Activated T-cell treated with anti-CD3 and anti-CD28 coated beads, Interleukin-2, amount 50 U/mL, for 1 hour (primary cell): ENCODE data around the gene TMEM134.
A peak's percentile ranks its signal among the peaks of the same experiment; 100 is the strongest.
"Not testable (repeated sequence)": the region's sequence is repeated elsewhere in the genome, so short reads cannot be mapped to it uniquely, and the experiment has no call there.

Experiments
- DNase-seq: peaks from one replicate; pipeline ENCODE4 v3.0.0-alpha.2; 2020

Gene TMEM134

DNA sequence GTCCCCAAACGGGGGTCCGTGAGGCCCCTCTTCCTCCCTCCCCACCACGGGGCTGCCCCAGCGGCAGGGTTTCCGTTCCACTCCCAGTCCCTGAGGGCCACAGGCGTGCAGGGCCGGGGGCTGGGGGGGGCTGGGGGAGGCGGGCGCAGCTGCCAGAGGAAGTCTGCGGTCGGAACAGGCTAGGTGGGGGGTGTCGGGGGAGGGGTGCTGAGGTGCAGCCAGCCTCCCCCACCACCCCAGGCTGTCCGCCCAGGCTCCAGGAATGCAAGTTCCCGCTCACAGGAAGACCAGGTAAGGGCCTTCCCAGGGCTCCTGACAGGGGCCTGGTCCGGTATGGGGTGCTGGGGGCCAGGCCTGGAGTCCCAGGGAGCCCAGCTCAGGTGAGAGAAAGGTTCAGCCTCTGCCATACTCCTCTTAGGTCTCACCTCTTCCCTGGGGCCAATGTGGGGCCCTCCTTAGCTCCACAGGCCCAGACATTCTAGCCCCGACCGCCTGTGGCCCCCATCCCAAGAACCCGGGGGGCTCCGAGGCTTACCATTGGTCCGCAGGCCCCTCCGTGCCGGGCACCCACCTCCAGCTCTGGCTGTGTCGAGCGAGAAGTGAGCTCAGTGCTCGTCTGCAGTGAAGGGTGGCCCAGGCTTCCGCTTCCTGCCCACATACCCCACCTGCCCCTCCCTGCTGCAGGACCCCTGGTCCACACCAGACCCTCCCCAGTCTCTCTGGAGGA is 31.8 kb downstream of the TMEM134 start, which contains the start of gene PTPRCAP:
PTPRCAP (minus strand) TSS at position 601 of the 727 bp plus-strand sequence; CDS start at position 538, 63 bp downstream.
- DNase-seq, result peak; percentile 79

DNA sequence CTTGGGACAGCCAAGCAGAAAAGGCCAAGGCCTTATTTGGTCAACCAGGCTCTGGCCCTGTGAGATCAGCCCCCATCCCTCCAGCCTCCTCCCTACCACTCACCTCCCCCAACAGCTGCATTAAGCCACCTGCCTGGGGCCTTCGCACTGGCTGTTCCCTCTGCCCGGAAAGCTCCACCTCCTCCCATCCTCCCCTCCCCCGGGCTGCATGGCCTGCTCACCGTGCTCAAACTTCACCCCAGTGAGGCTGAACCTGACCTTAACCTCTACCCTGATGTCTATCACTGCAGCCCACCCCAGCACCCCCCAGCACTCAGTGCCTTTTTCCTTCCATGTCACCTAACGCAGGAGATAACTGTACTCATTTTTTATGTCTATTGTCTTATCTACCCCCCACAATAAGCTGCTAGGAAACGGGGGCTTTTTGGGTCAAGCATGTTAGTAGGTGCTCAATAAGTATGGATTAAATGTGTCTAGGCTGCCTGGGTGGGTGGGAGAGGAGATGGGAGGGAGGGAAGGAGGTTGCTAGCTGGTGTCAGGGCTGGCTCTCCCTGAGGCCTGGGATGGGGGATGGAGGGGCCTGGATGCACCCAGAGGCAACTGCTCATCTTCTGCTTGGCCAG is 32.5 kb downstream of the TMEM134 start:
- DNase-seq, result peak; percentile 64

DNA sequence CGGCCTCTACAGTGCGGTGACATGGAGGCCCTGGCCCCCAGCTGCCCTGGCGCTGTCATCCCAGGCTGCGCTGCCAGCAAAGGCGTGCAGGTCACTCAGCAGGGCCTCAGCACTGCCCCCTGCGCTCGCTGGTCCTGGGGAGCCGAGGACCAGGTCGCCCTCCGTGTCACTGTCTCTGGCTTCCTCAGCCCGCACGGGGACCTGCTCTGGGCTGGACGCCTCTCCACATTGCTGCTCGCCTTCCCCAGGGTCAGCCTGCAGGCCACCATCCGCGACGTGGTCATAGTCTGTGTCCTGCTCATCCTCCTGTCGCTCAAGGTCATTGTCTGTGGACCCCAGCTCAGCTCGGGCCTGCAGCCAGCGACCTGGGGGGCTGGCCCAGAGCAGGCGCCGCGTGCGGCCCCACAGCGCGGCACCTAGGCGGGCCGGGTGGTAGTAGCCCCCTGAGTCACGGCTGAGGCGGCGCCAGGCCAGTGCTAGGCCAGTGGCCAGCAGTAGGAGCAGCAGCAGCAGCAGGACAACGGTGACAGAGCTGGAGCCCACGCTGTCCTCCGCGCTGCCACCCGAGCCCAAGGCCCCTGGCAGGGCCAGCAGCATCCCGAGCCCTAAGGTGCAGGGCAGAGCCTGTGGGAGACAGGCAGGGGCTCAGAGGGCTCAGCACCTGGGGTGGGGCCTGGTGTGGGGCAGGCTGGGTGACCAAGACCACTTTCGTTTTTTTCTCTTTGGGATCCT is 33.2 kb downstream of the TMEM134 start:
- no peak for DNase-seq

DNA sequence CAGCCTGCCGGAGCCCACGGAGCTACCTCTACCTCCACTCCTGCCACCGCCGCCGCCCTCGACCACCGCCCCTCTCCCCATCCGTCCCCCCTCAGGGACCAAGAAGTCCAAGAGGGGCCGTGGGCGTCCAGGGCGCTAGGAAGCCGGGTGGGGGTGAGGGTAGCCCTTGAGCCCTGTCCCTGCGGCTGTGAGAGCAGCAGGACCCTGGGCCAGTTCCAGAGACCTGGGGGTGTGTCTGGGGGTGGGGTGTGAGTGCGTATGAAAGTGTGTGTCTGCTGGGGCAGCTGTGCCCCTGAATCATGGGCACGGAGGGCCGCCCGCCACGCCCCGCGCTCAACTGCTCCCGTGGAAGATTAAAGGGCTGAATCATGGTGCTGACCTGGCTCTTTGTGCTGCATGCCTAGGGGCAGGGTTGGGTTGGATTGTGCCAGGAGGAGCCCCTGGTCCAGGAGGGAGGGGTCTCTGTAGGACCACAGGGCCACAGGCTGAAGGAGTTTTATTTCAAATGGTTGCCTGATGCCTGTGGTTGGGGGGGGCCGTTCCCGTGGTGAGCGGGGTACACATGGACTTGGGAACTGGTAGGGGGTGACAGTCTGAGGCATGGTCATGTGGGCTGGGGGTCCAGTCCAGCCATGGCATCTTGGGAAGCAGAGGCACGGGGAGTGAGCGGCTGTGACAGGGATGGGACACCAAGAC is 33.9 kb downstream of the TMEM134 start:
- DNase-seq, result peak; percentile 47

DNA sequence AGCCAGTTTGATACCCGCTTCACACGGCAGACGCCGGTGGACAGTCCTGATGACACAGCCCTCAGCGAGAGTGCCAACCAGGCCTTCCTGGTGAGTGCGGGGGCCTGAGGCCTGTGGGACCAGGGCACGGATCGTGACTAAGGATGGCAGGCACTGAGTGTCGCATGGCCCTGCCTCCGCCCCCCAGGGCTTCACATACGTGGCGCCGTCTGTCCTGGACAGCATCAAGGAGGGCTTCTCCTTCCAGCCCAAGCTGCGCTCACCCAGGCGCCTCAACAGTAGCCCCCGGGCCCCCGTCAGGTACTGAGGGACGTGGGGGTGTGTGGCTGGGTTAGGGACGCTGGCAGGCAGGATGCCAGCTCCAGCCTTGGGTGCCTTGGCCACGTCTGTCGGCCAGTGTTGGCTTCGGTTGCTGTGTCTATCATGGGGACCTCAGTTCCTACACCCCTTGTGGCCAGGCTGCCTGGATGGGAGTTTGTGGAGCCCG is 34.6 kb downstream of the TMEM134 start:
- peak; percentile 55 for DNase-seq

DNA sequence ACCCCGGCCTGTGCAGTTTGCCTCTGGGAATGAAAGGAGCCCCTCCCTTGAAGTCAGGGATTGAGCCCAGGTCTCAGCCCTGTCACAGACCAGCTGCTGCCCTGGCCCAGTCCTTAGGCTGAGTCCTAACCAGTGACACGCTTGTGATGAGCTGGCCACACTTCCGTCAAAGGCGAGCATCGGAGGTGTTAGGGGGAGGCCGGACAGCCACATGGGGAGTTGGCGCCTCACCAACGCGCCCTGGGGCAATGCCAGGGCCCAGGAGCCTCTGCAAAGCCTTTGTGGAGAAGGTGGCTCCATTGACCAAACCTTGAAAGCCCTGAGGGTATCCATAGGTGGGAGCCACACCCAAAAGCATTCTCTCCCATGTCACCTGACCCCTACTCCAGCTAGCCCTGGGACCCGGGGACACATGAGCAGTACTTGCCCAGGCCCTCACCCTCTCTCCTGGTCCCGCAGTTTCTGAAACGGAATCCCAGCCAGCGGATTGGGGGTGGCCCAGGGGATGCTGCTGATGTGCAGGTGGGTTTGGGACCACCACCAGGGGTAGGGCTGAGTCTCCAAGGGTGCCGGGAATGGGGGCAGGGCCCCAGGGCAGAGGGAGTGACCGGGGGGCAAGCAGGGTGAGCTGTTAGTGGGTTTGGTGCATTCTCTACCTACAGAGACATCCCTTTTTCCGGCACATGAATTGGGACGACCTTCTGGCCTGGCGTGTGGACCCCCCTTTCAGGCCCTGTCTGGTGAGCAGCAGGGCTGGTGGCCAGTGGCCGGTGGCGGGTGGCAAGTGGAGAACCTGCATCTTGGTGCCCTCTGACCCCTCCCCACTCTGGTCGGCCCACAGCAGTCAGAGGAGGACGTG is 35.3 kb downstream of the TMEM134 start:
- DNase-seq, result peak; percentile 36

DNA sequence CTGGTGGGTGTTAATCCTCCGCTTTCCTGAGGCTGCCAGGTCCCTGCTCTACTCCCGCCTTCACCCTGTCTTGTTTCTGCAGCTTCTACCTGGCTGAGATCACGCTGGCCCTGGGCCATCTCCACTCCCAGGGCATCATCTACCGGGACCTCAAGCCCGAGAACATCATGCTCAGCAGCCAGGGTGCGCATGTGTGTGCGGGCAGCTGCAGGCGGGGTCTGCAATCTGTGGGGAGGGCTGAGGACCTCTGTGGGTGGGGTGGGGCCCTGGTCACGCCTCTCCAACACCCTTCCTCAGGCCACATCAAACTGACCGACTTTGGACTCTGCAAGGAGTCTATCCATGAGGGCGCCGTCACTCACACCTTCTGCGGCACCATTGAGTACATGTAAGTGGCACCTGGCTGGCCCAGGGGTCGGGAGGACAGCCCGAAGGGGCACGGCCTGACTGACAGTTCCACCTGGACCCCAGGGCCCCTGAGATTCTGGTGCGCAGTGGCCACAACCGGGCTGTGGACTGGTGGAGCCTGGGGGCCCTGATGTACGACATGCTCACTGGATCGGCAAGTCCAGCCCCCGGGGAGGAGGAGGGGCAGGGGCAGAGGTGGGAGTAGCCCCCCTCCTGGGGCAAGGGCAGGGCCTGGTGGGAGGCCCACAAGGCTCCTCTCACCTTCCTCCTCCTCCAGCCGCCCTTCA is 36.2 kb downstream of the TMEM134 start:
- DNase-seq, result no peak

DNA sequence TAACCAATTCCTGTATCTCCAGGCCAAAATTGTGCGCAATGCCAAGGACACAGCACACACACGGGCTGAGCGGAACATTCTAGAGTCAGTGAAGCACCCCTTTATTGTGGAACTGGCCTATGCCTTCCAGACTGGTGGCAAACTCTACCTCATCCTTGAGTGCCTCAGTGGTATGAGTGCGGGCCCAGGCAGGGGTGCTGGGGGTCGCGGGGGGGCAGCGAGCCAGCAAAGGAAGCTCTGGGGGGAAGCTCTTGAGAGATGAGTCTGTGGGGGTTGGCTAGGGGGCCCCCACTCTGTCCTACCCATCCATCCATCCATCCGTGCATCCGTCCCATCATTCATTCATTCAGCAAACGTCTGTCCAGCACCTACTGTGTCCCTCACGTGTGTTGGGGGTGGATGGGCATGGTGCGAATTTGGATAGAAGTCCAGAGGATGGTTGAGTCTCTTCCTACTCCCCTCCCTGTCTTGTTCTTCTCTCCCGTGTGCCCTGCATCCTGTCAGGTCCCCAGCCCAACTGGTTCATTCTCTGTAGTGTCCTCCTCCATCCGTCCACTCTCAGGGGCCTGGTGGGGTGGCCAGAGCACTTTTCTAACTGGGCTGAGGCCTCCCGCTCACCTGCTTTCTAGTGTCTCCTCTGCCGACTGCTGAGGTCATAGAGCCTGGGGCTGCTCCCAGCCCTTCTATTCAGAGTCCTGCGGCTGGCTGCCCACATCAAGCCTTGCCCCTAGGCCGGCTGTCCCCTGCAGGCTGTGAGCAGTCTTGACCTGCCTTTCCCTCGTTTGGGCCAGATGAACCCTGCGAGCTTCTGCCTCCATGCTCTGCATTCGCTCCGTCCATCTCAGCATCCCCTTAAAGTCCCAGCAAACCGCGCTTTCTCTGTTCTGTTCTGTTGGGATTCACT is 37.5 kb downstream of the TMEM134 start:
- no peak for DNase-seq

DNA sequence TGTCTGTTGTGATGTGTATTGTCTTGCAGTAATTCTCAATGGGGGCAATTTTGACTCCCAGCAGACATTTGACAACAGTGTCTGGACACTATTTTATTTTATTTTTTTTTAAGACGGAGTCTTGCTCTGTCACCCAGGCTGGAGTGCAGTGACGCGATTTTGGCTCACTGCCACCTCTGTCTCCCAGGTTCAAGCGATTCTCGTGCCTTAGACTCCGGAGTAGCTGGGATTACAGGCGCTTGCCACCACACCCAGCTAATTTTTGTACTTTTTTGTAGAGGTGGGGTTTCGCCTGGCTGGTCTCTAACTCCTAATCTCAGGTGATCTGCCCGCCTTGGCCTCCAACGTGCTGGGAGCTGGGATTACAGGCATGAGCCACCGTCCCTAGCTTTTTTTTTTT is 39.3 kb downstream of the TMEM134 start:
- DNase-seq, result no peak

DNA sequence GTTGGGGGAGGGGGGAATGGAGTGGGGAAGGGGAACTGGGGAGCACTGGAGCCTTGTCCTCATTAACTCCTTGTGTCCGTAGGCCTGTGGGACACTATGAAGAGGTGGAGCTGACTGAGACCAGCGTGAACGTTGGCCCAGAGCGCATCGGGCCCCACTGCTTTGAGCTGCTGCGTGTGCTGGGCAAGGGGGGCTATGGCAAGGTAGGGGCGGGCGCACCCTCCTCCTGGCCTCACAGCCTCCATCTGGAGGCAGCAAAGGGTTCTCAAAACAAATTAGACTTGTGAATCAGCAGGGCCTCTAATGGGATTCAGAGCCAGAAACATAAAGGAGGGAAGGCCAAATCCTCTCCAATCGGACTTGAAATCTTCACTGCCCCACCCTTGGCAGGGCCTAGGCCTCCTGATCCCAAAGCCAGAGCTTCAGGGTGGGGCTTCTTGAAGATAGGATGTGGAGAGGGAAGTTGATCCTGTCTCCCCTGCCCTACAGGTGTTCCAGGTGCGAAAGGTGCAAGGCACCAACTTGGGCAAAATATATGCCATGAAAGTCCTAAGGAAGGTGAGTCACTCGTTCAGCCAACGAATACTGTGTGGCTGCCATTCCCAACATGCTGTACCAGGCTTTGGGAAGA is 39.9 kb downstream of the TMEM134 start:
- no peak for DNase-seq

DNA sequence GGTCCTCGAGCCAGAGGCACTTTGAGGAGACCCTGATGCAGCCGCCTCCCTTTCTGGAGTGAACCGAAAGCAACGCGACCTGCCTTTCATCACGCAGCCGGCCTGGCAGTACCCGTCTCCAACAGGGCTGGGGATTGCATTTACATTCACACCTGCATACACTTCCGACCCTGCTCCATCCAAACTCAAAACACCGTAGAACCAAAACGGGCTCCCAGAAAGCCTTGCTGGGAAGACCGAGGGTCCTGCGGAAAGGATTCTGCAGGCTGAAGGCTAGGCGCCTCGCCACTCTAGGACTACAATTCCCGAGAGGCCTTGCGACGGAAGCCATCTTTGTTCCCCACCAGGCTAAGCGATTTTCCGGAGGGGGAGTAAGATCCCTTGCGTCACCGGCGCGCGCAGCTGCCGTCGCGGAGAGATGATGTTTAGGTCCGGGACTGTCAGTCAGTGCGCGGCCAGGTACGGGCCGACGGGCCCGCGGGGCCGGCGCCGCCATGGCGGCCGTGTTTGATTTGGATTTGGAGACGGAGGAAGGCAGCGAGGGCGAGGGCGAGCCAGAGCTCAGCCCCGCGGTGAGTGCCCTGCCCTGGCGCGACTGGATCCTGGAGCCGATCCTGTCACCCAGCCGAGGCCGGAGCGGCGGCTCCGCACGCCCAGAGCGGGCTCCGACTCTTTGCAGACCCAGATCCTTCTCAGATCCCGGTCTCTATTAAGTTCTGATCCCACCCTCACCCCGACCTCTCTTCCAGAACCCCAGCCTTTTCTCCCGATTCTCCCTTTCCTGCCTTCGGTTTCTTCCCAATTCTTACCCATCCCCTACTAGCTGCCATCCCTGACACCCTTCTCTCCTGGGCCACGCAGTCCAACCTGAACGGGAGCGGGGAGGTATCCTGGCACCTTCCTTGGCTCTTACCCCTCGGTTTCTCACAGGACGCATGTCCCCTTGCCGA is 40.7 kb downstream of the TMEM134 start, which contains the start of gene RPS6KB2:
RPS6KB2 (plus strand) TSS at position 443 of the 950 bp plus-strand sequence; CDS start at position 495, 52 bp downstream.
- DNase-seq, result peak; percentile 100

DNA sequence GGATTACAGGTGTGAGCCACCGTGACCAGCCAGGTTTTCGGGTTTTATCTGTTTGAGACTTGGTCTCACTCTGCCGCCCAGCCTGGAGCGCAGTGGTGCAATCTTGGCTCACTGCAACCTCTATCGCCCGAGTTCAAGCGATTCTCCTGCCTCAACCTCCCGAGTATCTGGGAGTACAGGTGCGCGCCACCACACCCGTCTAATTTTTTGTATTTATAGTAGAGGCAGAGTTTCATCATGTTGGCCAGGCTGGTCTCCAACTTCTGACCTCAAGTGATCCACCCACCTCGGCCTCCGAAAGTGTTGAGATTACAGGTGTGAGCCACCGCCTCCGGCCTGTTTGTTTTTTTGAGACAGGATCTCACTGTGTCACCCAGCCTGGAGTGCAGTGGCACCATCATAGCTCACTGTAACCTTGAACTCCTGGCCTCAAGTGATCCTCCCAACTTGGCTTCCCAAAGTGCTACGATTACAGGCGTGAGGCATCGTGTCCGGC is 41.6 kb downstream of the TMEM134 start:
- DNase-seq, result not testable (repeated sequence)

DNA sequence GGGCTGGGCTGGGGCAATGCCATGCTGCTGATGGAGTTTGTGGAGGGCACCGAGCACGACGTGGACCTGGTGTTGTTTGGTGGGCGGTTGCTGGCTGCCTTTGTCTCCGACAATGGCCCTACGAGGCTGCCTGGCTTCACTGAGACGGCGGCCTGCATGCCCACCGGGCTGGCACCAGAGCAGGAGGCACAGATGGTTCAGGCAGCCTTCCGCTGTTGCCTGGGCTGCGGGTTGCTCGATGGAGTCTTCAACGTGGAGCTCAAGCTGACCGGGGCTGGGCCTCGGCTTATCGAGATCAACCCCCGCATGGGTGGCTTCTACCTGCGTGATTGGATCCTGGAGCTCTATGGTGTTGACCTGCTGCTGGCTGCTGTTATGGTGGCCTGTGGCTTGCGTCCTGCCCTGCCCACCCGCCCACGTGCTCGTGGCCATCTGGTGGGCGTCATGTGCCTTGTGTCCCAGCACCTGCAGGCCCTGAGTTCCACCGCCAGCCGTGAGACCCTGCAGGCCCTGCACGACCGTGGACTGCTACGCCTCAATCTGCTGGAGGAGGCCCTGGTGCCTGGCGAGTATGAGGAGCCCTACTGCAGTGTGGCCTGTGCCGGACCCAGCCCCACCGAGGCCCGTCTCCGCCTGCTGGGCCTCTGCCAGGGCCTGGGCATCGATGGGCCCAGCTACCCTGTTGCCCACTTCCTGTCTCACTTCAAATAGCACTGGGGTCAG is 45.0 kb downstream of the TMEM134 start:
- DNase-seq, result no peak

DNA sequence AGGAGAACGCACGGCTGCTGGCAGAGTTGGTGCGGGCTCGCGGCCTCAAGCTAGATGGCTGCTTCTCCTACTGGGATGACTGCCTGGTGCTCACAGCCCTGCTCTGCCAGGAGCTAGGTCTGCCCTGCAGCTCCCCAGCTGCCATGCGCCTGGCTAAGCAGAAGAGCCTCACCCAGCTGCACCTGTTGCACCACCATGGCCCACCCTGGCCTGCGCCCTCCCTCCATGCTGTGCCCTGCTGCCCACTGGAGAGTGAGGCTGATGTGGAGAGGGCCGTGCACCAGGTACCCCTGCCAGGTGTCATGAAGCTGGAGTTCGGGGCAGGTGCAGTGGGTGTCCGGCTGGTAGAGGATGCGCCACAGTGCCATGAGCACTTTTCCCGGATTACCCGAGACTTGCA is 45.6 kb downstream of the TMEM134 start:
- no peak for DNase-seq

DNA sequence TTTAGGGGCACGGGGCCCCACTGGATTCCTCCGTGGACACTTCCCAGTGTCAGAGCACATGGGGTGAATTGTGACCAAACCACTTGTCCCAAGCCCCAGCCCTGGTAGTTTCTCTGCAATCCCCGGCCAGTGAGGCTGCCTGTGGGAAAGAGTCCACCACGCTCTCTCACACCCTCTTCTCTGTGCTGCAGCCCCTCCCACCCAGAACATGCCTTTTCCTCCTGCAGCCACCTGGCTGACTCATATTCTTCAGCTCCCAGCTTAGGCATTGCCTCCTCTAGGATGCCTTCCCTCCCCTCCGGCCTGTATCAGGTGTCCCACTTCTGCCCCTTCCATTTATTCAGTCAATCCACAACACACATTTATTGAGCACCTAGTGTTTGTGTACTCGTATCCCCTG is 46.2 kb downstream of the TMEM134 start:
- no peak for DNase-seq

DNA sequence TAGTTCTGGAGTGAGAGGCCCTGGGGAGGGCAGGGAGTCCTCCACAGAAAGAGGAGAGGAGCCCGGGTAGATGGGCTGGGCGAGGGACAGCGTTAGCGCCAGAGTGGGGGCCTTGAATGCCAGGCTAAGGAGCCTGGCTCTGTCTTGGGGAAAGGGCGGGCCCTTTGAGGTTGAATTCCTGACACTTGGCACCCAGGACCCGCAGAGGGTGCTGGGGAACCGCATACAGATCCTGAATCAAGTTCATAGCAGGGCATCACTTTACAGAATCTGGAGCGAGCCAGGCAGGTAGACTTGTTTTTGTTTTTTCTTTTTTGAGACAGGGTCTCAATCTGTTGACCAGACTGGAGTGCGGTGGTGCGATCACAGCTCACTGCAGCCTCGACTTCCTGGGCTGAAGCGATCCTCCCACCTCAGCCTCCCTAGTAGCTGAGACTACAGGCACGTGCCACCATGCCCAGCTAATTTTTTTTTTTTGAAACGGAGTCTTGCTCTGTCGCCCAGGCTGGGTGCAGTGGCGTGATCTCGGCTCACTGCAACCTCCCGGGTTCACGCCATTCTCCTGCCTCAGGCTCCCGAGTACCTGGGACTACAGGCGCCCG is 47.5 kb downstream of the TMEM134 start:
- DNase-seq, result no peak
